ENCODE results near the gene MAN1B1. TPM values are rescaled to one million over a fixed set of nuclear protein-coding genes. Genes with fewer than 3 reads are reported as not detected.

Gene MAN1B1
- total and polyA plus RNA-seq, 7 donors = 12.0 to 52.0 (median 28.2) TPM

GRCh38 chr9:137107982-137108381, 21.2 kb downstream of the MAN1B1 start:
- H3K27me3 ChIP-seq = no peaks in the 10 kb centered on the region

GRCh38 chr9:137108608-137109249, 21.9 kb downstream of the MAN1B1 start:
- Histone ChIP-seq H3K36me3 (peaks cover 25 to 91% (median 51%) of the 10 kb centered on the region in 4 donors), H3K27me3 (no peaks in the 10 kb centered on the region), H3K27ac (no peak overlapping the region), H3K9me3 (no peaks in the 10 kb centered on the region), H3K4me3 (no peak overlapping the region), H3K4me1 (peaks cover 0 to 6% (median 6%) of the 10 kb centered on the region in 4 donors)
- DNase-seq = peak; percentile 57
- TF ChIP-seq CTCF (IDR thresholded peaks at IDR 0.05) (no peak), POLR2AphosphoS5 (IDR thresholded peaks at IDR 0.05) (no peak), POLR2A (IDR thresholded peaks at IDR 0.05) (no peak), EP300 (IDR thresholded peaks at IDR 0.05) (no peak)
- intact Hi-C loops (cut with DNase I) = no loop called here
- 92 to 93% methylated on average over 29 of the region's 29 CpGs for WGBS, 2 donors

More at GRCh38 chr9:137107982-137108381, 21.2 kb downstream of the MAN1B1 start:
- TF ChIP-seq EP300 (IDR thresholded peaks at IDR 0.05) = no peak
- TF ChIP-seq POLR2AphosphoS5 (IDR thresholded peaks at IDR 0.05) = no peak
- no peak for TF ChIP-seq CTCF (IDR thresholded peaks at IDR 0.05)
- TF ChIP-seq POLR2A (IDR thresholded peaks at IDR 0.05) = no peak
- Histone ChIP-seq H3K4me3 (no peak overlapping the region), H3K9me3 (no peaks in the 10 kb centered on the region), H3K36me3 (peaks cover 25 to 97% (median 56%) of the 10 kb centered on the region in 4 donors), H3K4me1 (no peaks in the 10 kb centered on the region), H3K27ac (no peak overlapping the region)
- 96% methylated on average over 17 of the region's 17 CpGs for WGBS, 2 donors
- intact Hi-C loops (cut with DNase I) = no loop called here
- DNase-seq = no peak

GRCh38 chr9:137109250-137110146, 22.7 kb downstream of the MAN1B1 start:
- intact Hi-C loops (cut with DNase I) = no loop called here
- WGBS, 2 donors = 82 to 85% methylated on average over 34 of the region's 34 CpGs
- H3K36me3 ChIP-seq = peaks cover 25 to 84% (median 48%) of the 10 kb centered on the region in 4 donors

More at GRCh38 chr9:137109250-137110146, 22.7 kb downstream of the MAN1B1 start:
- H3K9me3 ChIP-seq = no peaks in the 10 kb centered on the region
- H3K4me1 ChIP-seq = peaks cover 0 to 10% (median 7%) of the 10 kb centered on the region in 4 donors
- H3K27ac ChIP-seq = no peak overlapping the region
- no peaks in the 10 kb centered on the region for H3K27me3 ChIP-seq
- no peak for DNase-seq
- no peak overlapping the region for H3K4me3 ChIP-seq
- TF ChIP-seq POLR2A (IDR thresholded peaks at IDR 0.05) = no peak
- TF ChIP-seq POLR2AphosphoS5 (IDR thresholded peaks at IDR 0.05) = no peak
- no peak for TF ChIP-seq CTCF (IDR thresholded peaks at IDR 0.05)
- no peak for TF ChIP-seq EP300 (IDR thresholded peaks at IDR 0.05)

All from sigmoid colon (tissue), 7 donors.